Posterior vena cava (tissue), 2 donors: ENCODE data around the gene SLC2A13. TPM values are rescaled to one million over a fixed set of nuclear protein-coding genes. Genes with fewer than 3 reads are reported as not detected.
A peak's percentile ranks its signal among the peaks of the same experiment; 100 is the strongest.
"Not testable (repeated sequence)": the region's sequence is repeated elsewhere in the genome, so short reads cannot be mapped to it uniquely, and the experiment has no call there.

ENCODE experiments used
- DNase-seq: peaks from one replicate; pipeline ENCODE4 v3.0.0-alpha.2; 2020; ENCODE audit warnings: low spot score
- intact Hi-C, 2 donors: fragments of 100-400 bp; cut with DNase I; formaldehyde crosslinking; loops; one replicate each; pipeline versions ENCODE4 v1.14.1 to v1.14.2; 2022 to 2023
- total RNA-seq, 2 donors: library from RNA; stranded (reverse); fragmentation: NEBNext Ultra II Directional; extraction: Animal tissue kit (Norgen Biotek cat#: 25700); gene quantifications; one replicate each; pipeline ENCODE4 v1.2.1, GENCODE V29; 2021
- donor health status: DM: yes; HTN: yes; CAD: no.
- donor health status: DM: yes; HTN: yes; CAD: no.

Gene SLC2A13
- total RNA-seq, 2 donors from 2014 or later, result 11.0 to 14.1 TPM

DNA sequence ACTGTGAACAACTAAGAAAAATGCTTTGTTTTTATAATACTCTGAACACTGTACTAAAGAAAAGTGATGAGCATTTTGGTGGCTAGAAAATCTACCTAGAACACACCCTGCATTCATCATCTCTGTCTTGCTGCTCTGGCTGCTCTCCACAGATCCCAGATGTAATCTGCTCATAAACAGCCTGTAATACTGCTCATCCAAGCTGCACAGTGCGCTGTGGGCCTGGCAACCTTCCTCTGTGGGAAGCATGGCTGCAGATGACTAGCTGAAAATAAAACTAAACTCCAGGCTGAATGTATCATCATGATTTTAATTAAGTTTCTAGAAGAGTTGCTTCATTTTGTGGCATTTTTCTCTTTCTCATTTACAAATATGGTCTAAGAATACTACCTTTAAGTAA is 200.7 kb downstream of the SLC2A13 start:
- intact Hi-C loops, result no loop called here
- peak; percentile 88 for DNase-seq

DNA sequence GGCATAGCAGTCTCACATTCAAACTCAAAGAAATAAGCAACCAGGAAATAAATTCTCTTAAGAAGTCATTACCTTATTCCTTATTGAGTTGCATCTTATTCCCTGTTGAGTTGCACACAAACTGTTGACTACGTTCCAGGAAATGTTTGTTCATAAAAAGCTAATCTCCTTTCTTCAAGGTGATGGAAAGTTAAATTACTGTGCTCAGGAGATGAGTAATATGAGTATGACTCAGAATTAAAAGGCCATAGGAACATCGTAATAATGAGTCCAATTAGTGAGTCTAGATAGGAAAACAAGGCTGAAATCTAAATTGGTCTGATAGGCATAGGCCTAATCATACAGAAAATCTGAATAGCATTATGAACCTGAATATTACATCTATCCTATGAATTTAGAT is 203.1 kb downstream of the SLC2A13 start:
- DNase-seq, result no peak
- intact Hi-C loops, result no loop called here

DNA sequence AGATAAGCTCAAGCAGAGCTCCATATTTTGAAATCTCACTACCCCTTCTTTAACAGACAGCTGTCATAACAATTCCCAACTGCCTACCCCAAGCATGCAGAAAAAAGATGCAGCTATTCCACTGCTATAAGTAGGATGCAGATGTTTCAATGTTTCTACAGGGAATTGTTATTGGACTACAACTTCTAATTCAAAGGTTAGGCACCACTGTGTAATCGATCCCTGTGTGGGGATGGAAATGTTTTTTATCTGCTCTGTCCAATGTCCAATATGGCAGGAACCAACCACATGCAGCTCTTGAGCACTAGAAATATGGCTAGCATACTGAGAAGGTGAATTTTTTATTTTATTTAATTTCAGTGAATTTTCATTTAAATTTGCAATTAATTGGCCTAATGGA is 208.6 kb downstream of the SLC2A13 start:
- DNase-seq, result no peak
- intact Hi-C loops, result no loop called here

GRCh38 chr12:39893388-39893787 is 212.5 kb downstream of the SLC2A13 start:
- DNase-seq, result not testable (repeated sequence)
- intact Hi-C loops, result loop anchor here in 1 of 2 donors (5.0 kb wide), 1 partner anchor 619 kb away; no protein-coding TSS in a partner anchor

DNA sequence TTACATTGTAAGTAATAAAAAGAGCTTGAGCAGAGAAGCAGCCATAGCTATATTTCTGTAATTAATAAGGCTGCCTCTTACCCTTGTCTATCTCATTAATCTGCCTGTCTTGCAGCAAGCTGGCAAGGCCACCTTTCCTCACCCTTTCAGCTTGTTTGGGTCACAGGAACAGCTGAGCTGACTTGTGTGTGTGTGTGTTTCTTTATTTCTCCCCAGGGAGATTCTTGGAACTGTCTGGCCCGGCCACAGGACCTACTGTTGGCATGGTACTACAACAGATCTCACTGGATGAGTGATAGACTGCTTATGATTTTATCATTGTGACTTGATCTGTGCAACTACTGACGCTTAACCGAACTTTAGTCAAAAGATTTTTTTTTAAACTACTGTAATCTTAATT is 213.7 kb downstream of the SLC2A13 start:
- DNase-seq, result no peak
- intact Hi-C loops, result loop anchor here in 1 of 2 donors (5.0 kb wide), 1 partner anchor 620 kb away; no protein-coding TSS in a partner anchor

GRCh38 chr12:39887856-39888255 is 218.0 kb downstream of the SLC2A13 start:
- intact Hi-C loops, result no loop called here
- DNase-seq, result no peak

GRCh38 chr12:39886106-39886505 is 219.8 kb downstream of the SLC2A13 start:
- intact Hi-C loops, result no loop called here
- no peak for DNase-seq

DNA sequence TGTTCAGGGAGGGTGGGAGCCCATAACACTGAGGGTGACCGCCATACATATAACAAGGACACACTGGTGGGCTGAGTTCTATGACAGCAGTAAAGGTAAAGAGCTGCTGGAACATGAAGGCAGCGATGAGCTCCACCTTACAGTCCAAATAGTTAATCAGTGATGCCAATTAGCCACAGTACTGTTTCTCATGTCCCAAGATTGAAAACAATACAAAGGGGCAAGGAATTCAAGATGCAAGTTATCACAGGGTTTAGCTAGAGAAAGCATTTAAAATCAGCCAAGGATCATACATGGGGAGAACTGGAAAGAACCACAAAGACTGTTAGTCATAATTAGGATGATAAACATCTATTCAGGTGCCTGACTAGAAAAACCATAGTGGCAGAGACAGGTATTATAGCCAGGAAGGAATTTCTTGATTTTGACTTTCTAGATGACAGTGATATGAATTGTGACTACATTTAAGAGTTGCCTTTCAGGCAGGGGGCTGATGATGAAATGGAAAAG is 221.2 kb downstream of the SLC2A13 start:
- intact Hi-C loops, result no loop called here

GRCh38 chr12:39883411-39883810 is 222.5 kb downstream of the SLC2A13 start:
- DNase-seq, result no peak
- intact Hi-C loops, result no loop called here

More for the DNA sequence above, 221.2 kb downstream of the SLC2A13 start:
- no peak for DNase-seq

DNA sequence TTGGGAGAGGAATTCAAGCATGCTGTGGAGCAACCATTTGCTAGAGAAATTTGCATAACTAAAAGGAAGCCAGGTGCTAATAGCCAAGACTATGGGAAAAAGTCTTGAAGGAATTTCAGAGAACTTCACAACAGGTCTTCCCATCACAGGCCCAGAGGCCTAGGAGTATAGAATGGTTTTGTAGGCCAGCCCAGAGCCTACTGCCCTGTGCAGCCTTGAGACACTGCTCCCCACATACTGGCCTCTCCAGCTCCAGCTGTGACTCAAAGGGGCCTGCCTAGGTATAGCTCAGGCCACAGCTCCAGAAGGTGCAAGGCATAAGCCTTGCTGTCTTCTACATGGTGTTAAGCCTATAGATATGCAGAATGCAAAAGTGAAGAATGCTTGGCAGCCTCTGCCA is 227.1 kb downstream of the SLC2A13 start:
- intact Hi-C loops, result no loop called here

DNA sequence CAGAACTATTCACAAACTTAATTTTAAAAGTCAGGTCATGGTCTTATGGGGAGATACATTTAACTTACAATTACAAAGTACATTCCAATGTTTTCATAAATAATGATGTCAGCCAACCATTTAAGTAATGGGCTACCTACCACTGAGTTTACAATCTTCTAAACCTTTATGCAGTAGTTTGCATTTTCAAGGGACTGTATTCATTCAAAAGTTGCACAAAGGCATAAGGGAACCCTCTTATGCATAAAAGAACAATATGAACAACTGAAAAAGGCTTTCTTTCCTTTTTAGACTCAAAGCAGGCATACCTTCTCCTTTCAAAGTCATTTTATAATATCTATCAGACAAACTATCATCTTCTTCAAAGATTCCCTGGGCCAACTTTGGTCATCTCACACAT is 230.2 kb downstream of the SLC2A13 start:
- intact Hi-C loops, result no loop called here

More for the DNA sequence above, 227.1 kb downstream of the SLC2A13 start:
- DNase-seq, result no peak

DNA sequence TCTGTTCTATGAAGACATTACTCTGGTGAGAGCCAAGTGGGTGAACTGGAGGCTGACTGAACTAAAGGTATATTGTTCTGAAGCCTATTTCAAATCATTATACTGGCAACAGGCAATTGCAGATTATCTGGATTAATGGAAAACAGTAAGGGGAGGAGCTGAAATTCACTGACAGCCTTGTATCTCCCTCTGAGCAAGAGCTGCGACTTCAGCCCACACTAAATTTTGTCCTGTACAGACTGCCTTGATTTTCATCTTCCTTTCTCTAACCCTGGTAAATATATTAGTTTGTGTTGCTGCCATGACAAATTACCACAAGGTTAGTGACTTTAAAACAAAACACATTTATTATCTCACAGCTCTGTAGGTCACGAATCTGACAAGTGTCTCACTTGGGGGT is 231.1 kb downstream of the SLC2A13 start:
- DNase-seq, result no peak

More for the DNA sequence above, 230.2 kb downstream of the SLC2A13 start:
- no peak for DNase-seq

GRCh38 chr12:39873065-39873464 is 232.8 kb downstream of the SLC2A13 start:
- intact Hi-C loops, result no loop called here
- no peak for DNase-seq

More for the DNA sequence above, 231.1 kb downstream of the SLC2A13 start:
- intact Hi-C loops, result no loop called here

- intact Hi-C loops, result no loop called here
- DNase-seq, result no peak
Measured at GRCh38 chr12:39872425-39872824, 233.5 kb downstream of the SLC2A13 start.

DNA sequence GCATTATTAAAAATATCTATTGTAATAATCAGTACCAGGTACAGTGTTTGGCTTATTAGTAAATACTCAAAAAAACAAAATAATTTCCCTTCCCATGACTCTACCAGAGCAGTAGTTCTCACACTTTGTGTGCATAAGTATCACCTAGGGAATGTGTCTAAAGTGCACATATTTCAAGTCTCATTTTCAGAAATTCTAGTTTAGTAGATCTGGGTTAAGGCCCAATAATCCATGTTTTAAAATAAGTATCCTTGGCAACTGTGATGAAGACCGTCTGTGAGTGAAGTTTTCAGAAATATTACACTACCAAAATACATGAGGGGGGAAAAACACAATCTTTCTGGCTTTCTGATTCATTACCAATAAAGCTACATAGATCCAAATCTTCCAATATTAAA is 237.6 kb downstream of the SLC2A13 start:
- intact Hi-C loops, result no loop called here
- no peak for DNase-seq

GRCh38 chr12:39867631-39868327 is 238.1 kb downstream of the SLC2A13 start:
- intact Hi-C loops, result no loop called here
- no peak for DNase-seq

DNA sequence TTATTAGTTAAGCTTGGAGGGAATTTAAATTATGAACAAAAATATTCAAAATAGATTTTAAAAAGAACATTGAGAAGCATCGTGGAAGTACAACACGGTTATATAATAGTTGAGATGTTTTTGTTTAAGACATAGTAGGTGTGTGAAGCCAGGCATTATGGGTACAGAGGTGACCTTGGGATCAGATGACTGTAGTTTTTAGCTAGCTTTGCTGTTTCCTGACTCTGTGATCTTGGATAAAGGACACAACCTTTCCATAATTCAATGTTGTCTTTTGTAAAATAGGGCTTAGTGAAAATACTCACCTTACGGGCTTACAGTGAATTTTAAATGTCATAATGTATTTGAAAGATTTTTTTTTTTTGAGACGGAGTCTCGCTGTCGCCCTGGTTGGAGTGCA is 239.7 kb downstream of the SLC2A13 start:
- intact Hi-C loops, result no loop called here
- DNase-seq, result no peak

DNA sequence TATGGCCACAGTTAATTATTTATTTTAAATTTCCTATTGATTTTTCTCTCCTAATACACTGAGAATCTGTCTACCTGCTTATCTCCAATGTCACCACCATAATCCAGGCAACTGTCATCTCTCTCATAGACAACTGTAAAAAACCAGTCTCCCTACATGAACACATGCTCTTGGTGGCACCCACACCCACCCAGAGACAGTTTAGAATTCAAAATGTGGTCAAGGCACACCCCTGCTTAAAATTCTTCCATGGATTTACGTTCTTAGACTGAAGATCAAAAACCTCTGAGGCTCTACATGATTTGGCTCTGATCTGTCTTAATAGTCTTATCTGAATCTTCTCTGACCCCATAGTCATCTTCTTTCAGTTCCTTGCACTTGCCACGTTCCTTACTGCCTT is 245.2 kb downstream of the SLC2A13 start:
- intact Hi-C loops, result no loop called here
- no peak for DNase-seq

- intact Hi-C loops, result no loop called here
- no peak for DNase-seq
Measured at GRCh38 chr12:39853003-39853402, 252.9 kb downstream of the SLC2A13 start.

DNA sequence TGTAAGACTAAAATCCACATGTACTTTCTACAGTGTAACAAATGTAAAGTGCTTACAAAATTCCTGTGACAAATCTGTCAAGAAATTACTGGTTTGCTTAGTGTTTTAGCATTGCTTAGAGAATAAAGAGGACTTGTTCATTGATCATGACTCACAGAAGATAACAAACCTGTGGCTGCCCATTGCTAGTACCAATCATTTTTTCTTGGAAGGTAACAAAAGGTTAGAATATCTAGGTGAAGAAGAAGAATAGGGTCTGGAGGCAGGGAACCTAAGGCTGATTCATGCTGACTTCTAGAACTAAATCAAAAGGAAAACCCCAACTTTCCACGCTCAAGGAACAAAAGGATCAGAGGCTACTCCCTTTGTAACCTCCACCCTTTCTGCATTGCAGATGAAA is 253.5 kb downstream of the SLC2A13 start:
- no peak for DNase-seq
- intact Hi-C loops, result no loop called here

GRCh38 chr12:39848218-39848617 is 257.7 kb downstream of the SLC2A13 start:
- DNase-seq, intact Hi-C loops: not testable (repeated sequence)
